ENCODE data around the gene SELENON.

DNA sequence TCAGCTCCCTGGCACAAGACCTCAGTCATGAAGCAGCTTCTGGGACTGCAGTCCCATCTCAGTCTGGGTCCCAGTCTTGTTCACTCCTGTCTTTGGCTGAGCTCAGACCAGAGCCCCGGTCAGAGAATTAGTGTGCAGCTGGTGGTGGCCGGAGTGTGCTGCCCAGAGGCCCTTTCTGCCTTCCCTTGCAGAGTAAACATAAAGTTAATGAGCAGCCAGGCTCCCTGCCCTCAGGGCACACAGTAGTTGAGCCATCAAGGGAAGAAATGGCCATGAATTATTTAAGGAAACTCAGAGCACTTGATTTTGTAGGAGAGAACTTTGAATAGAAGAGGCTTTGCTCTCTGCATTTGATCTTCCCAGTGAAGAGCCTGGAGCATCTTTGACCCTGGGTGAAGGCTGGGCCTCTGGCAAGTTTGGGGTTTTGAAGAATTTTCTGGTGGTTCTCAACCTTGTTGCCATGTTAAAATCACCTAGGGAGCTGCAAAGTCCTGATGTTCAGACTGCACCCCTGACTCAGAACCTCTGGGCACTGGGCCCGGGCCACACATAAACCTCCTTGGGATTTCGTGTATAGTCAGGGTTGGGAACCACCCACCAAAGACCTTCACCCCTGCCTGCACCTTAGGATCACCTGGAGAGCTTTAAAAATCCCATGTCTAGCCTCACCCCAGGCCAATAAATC, 26.4 kb upstream of the SELENON start:
- TF ChIP-seq, protein P1, sequence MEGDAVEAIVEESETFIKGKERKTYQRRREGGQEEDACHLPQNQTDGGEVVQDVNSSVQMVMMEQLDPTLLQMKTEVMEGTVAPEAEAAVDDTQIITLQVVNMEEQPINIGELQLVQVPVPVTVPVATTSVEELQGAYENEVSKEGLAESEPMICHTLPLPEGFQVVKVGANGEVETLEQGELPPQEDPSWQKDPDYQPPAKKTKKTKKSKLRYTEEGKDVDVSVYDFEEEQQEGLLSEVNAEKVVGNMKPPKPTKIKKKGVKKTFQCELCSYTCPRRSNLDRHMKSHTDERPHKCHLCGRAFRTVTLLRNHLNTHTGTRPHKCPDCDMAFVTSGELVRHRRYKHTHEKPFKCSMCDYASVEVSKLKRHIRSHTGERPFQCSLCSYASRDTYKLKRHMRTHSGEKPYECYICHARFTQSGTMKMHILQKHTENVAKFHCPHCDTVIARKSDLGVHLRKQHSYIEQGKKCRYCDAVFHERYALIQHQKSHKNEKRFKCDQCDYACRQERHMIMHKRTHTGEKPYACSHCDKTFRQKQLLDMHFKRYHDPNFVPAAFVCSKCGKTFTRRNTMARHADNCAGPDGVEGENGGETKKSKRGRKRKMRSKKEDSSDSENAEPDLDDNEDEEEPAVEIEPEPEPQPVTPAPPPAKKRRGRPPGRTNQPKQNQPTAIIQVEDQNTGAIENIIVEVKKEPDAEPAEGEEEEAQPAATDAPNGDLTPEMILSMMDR (IDR thresholded peaks at IDR 0.05): no peak
- TF ChIP-seq POLR2A (IDR thresholded peaks at IDR 0.05): no peak
